Measurements from ENCODE around the gene SRGAP1.

Gene SRGAP1

DNA sequence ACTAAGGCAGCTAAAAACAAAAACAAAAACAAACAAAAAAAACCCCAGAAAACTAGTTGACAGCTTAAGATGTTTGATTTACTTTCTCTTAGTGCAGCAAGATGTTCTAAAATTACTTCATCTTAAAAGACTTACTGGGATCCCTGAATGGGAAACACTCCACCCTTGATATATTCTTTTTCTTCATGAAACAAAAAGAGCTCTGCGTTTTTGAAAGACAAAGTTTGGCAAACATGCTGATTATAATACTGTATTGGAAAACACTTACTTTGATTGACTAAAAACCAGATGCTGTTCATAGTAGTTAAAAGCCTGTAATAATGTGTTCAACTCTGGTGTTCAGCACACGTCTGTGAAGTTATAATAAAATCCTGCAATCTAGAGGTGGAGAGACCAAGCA lies 136.8 kb downstream of the SRGAP1 start:
- no peak overlapping the region for H3K4me2 ChIP-seq (ENCODE audit: insufficient read depth, low read length, poor library complexity, severe bottlenecking)
- no peak overlapping the region for H3K4ac ChIP-seq (ENCODE audit: low read length)
- no peak overlapping the region for H3K23ac ChIP-seq (ENCODE audit: low read depth, low read length, poor library complexity)
- no peak for DNase-seq (ENCODE audit: low spot score)
- H3K9me3 ChIP-seq (replicated peaks in 1 of 2; ENCODE audit: control insufficient read depth in 2 of 2, insufficient read depth in 1 of 2, low read depth in 1 of 2, low read length in 2 of 2): peaks cover 0 to 7% of the 10 kb centered on the region in 2 donors
- H3K4me1 ChIP-seq (ENCODE audit: control insufficient read depth in 2 of 2, insufficient read depth in 1 of 2, low read depth in 1 of 2, low read length in 2 of 2): no peaks in the 10 kb centered on the region
- peaks cover 0 to 25% of the 10 kb centered on the region in 2 donors for H3K36me3 ChIP-seq (replicated peaks in 1 of 2; ENCODE audit: control insufficient read depth in 2 of 2, insufficient read depth in 2 of 2, low read length in 2 of 2)
- no peak overlapping the region for H2AK5ac ChIP-seq (ENCODE audit: low read depth, low read length)
- WGBS, 2 donors (ENCODE audit: extremely low coverage in 2 of 2, insufficient read length in 2 of 2, insufficient replicate concordance in 1 of 2): no CpG with 5 or more reads among the region's 2 CpGs
- no peak overlapping the region for H4K8ac ChIP-seq (ENCODE audit: low read depth, low read length)
- H2BK12ac ChIP-seq (ENCODE audit: low read length): no peak overlapping the region
- H3K27ac ChIP-seq (replicated peaks; ENCODE audit: low read length): no peak overlapping the region
- H4K91ac ChIP-seq (ENCODE audit: low read depth, low read length, poor library complexity): no peak overlapping the region
- no peak overlapping the region for H2AFZ ChIP-seq (ENCODE audit: low read length)
- H3K18ac ChIP-seq (ENCODE audit: low read length): no peak overlapping the region
- H2BK120ac ChIP-seq (ENCODE audit: low read depth, low read length): no peak overlapping the region
- H3K27me3 ChIP-seq (ENCODE audit: control insufficient read depth in 3 of 3, insufficient read depth in 3 of 3, low read depth in 1 of 3, low read length in 3 of 3): no peaks in the 10 kb centered on the region
- no peak overlapping the region for H2BK15ac ChIP-seq (ENCODE audit: low read length)
- H3K4me3 ChIP-seq (ENCODE audit: low read length in 2 of 2): no peak overlapping the region
- H3K9ac ChIP-seq (ENCODE audit: low read depth, low read length, poor library complexity): no peak overlapping the region
- H3K14ac ChIP-seq (ENCODE audit: low read length): no peak overlapping the region
- no peaks in the 10 kb centered on the region for H3K79me1 ChIP-seq (ENCODE audit: low read depth, low read length)
- H2BK5ac ChIP-seq (ENCODE audit: low read length): no peak overlapping the region

DNA sequence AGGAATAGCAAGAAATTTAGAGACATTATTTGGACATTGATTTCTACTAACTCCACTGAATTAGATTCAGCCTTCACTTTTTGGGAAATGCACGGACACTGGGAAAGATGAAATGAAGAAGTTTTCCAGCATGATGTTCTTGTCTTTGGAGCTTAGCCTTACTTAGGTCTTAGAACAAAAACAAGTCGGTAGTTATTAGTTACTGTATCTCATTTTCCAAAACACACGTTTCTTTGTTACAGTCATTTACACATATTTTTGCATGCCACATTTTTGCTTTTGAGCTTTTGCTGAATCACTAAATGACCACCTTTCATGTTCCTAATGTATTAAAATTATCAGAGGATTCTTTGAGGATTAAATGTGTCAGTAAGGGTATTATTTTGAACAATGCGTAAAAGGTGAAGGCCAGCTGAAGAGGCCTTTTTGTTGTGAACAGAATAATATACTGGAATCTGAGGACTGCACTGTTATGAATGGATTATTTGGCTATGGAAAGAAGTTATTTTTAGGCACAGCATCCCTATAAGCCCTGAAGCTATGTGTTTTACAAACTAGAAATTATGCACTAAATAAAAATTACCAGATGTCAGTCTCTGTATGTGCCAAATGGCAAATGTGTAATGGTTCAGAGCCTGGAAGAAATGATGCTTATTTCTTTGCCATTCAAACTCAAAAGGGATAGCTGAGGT lies 138.2 kb downstream of the SRGAP1 start:
- no peaks in the 10 kb centered on the region for H3K79me1 ChIP-seq (ENCODE audit: low read depth, low read length)
- H3K23ac ChIP-seq (ENCODE audit: low read depth, low read length, poor library complexity): no peak overlapping the region
- no peak overlapping the region for H2BK12ac ChIP-seq (ENCODE audit: low read length)
- H3K18ac ChIP-seq (ENCODE audit: low read length): no peak overlapping the region
- H3K9ac ChIP-seq (ENCODE audit: low read depth, low read length, poor library complexity): no peak overlapping the region
- H3K27ac ChIP-seq (replicated peaks; ENCODE audit: low read length): no peak overlapping the region
- no peak overlapping the region for H4K8ac ChIP-seq (ENCODE audit: low read depth, low read length)
- H2BK5ac ChIP-seq (ENCODE audit: low read length): no peak overlapping the region
- no CpG with 5 or more reads among the region's 4 CpGs for WGBS, 2 donors (ENCODE audit: extremely low coverage in 2 of 2, insufficient read length in 2 of 2, insufficient replicate concordance in 1 of 2)
- no peak overlapping the region for H4K91ac ChIP-seq (ENCODE audit: low read depth, low read length, poor library complexity)
- no peak overlapping the region for H3K4me3 ChIP-seq (ENCODE audit: low read length in 2 of 2)
- H3K14ac ChIP-seq (ENCODE audit: low read length): no peak overlapping the region
- peaks cover 0 to 30% of the 10 kb centered on the region in 2 donors for H3K36me3 ChIP-seq (replicated peaks in 1 of 2; ENCODE audit: control insufficient read depth in 2 of 2, insufficient read depth in 2 of 2, low read length in 2 of 2)
- no peak overlapping the region for H2BK120ac ChIP-seq (ENCODE audit: low read depth, low read length)
- DNase-seq (ENCODE audit: low spot score): no peak
- H3K4ac ChIP-seq (ENCODE audit: low read length): no peak overlapping the region
- H3K9me3 ChIP-seq (replicated peaks in 1 of 2; ENCODE audit: control insufficient read depth in 2 of 2, insufficient read depth in 1 of 2, low read depth in 1 of 2, low read length in 2 of 2): peaks cover 0 to 7% of the 10 kb centered on the region in 2 donors
- H3K4me1 ChIP-seq (ENCODE audit: control insufficient read depth in 2 of 2, insufficient read depth in 1 of 2, low read depth in 1 of 2, low read length in 2 of 2): no peaks in the 10 kb centered on the region
- no peak overlapping the region for H2AFZ ChIP-seq (ENCODE audit: low read length)
- no peak overlapping the region for H3K4me2 ChIP-seq (ENCODE audit: insufficient read depth, low read length, poor library complexity, severe bottlenecking)
- no peaks in the 10 kb centered on the region for H3K27me3 ChIP-seq (ENCODE audit: control insufficient read depth in 3 of 3, insufficient read depth in 3 of 3, low read depth in 1 of 3, low read length in 3 of 3)
- H2AK5ac ChIP-seq (ENCODE audit: low read depth, low read length): no peak overlapping the region
- H2BK15ac ChIP-seq (ENCODE audit: low read length): no peak overlapping the region

DNA sequence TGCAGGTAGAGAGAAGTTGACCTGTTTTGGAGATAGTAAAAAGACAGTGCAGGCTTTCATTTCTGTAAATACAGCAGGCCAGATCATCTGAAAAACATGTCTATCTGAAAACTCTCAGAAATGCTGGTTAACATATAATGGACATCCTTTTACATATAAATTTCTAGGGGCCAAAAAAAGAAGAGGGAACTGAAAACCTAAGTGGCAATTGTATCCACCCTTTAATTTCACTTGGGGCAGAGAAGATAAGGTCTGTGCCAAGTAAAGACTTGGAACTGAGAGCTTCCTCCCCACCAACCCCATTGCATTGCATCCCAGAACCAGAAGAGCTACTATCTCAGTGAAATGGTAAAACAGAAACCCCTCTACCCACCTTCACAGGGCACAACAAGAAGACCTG lies 141.0 kb downstream of the SRGAP1 start:
- Histone ChIP-seq H3K18ac (ENCODE audit: low read length) (no peak overlapping the region), H3K9ac (ENCODE audit: low read depth, low read length, poor library complexity) (no peak overlapping the region), H3K4me2 (ENCODE audit: insufficient read depth, low read length, poor library complexity, severe bottlenecking) (no peak overlapping the region), H3K23ac (ENCODE audit: low read depth, low read length, poor library complexity) (no peak overlapping the region), H3K4me3 (ENCODE audit: low read length in 2 of 2) (no peak overlapping the region), H3K36me3 (replicated peaks in 1 of 2; ENCODE audit: control insufficient read depth in 2 of 2, insufficient read depth in 2 of 2, low read length in 2 of 2) (peaks cover 0 to 50% of the 10 kb centered on the region in 2 donors), H2BK5ac (ENCODE audit: low read length) (peak overlapping the region; percentile 35), H3K27me3 (ENCODE audit: control insufficient read depth in 3 of 3, insufficient read depth in 3 of 3, low read depth in 1 of 3, low read length in 3 of 3) (no peaks in the 10 kb centered on the region), H3K14ac (ENCODE audit: low read length) (no peak overlapping the region), H3K9me3 (replicated peaks in 1 of 2; ENCODE audit: control insufficient read depth in 2 of 2, insufficient read depth in 1 of 2, low read depth in 1 of 2, low read length in 2 of 2) (no peaks in the 10 kb centered on the region), H2AFZ (ENCODE audit: low read length) (no peak overlapping the region), H4K8ac (ENCODE audit: low read depth, low read length) (no peak overlapping the region), H2BK12ac (ENCODE audit: low read length) (no peak overlapping the region), H3K79me1 (ENCODE audit: low read depth, low read length) (no peaks in the 10 kb centered on the region), H2BK120ac (ENCODE audit: low read depth, low read length) (no peak overlapping the region), H2BK15ac (ENCODE audit: low read length) (no peak overlapping the region), H3K27ac (replicated peaks; ENCODE audit: low read length) (no peak overlapping the region), H3K4me1 (ENCODE audit: control insufficient read depth in 2 of 2, insufficient read depth in 1 of 2, low read depth in 1 of 2, low read length in 2 of 2) (no peaks in the 10 kb centered on the region), H3K4ac (ENCODE audit: low read length) (no peak overlapping the region), H2AK5ac (ENCODE audit: low read depth, low read length) (no peak overlapping the region), H4K91ac (ENCODE audit: low read depth, low read length, poor library complexity) (no peak overlapping the region)
- no peak for DNase-seq (ENCODE audit: low spot score)

DNA sequence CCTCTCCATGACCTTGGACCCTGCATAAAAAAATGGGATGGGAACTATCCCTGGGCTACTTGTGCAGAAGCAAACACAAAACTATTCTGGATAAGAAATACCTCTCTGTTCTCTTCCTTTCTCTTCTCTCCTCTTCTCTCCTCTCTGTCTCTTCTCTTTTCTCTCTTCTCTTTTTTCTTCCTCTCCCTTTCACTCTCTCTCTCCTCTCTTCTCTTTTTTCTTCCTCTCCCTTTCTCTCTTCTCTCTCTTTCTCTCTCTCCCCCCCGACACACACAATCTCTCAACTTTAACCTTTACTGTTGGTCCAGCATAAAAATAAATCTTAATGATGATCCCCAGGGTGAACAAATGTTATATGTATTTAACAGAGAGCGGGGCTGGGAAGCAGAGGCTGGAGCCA lies 141.4 kb downstream of the SRGAP1 start:
- H3K36me3 ChIP-seq (replicated peaks in 1 of 2; ENCODE audit: control insufficient read depth in 2 of 2, insufficient read depth in 2 of 2, low read length in 2 of 2): peaks cover 0 to 55% of the 10 kb centered on the region in 2 donors
- H3K79me1 ChIP-seq (ENCODE audit: low read depth, low read length): no peaks in the 10 kb centered on the region
- no peak for DNase-seq (ENCODE audit: low spot score)

More for the DNA sequence above, 141.4 kb downstream of the SRGAP1 start:
- no peak overlapping the region for H3K27ac ChIP-seq (replicated peaks; ENCODE audit: low read length)
- no peak overlapping the region for H2BK12ac ChIP-seq (ENCODE audit: low read length)
- no peak overlapping the region for H3K23ac ChIP-seq (ENCODE audit: low read depth, low read length, poor library complexity)
- H4K91ac ChIP-seq (ENCODE audit: low read depth, low read length, poor library complexity): no peak overlapping the region
- no peaks in the 10 kb centered on the region for H3K9me3 ChIP-seq (replicated peaks in 1 of 2; ENCODE audit: control insufficient read depth in 2 of 2, insufficient read depth in 1 of 2, low read depth in 1 of 2, low read length in 2 of 2)
- no peak overlapping the region for H2BK5ac ChIP-seq (ENCODE audit: low read length)
- no peak overlapping the region for H3K18ac ChIP-seq (ENCODE audit: low read length)
- no peak overlapping the region for H3K4me2 ChIP-seq (ENCODE audit: insufficient read depth, low read length, poor library complexity, severe bottlenecking)
- no peak overlapping the region for H3K9ac ChIP-seq (ENCODE audit: low read depth, low read length, poor library complexity)
- H2AK5ac ChIP-seq (ENCODE audit: low read depth, low read length): no peak overlapping the region
- no peaks in the 10 kb centered on the region for H3K27me3 ChIP-seq (ENCODE audit: control insufficient read depth in 3 of 3, insufficient read depth in 3 of 3, low read depth in 1 of 3, low read length in 3 of 3)
- H2BK15ac ChIP-seq (ENCODE audit: low read length): no peak overlapping the region
- no peak overlapping the region for H3K4ac ChIP-seq (ENCODE audit: low read length)
- no peak overlapping the region for H3K14ac ChIP-seq (ENCODE audit: low read length)
- H4K8ac ChIP-seq (ENCODE audit: low read depth, low read length): no peak overlapping the region
- H3K4me3 ChIP-seq (ENCODE audit: low read length in 2 of 2): no peak overlapping the region
- 100% methylated on average over 1 of the region's 2 CpGs for WGBS, 2 donors (ENCODE audit: extremely low coverage in 2 of 2, insufficient read length in 2 of 2, insufficient replicate concordance in 1 of 2)
- no peak overlapping the region for H2BK120ac ChIP-seq (ENCODE audit: low read depth, low read length)
- H3K4me1 ChIP-seq (ENCODE audit: control insufficient read depth in 2 of 2, insufficient read depth in 1 of 2, low read depth in 1 of 2, low read length in 2 of 2): no peaks in the 10 kb centered on the region
- H2AFZ ChIP-seq (ENCODE audit: low read length): no peak overlapping the region

All from neuronal stem cell (in vitro differentiated cells).